Activated CD4-positive, alpha-beta T cell treated with anti-CD3 and anti-CD28 coated beads, Interleukin-2, amount 50 U/mL, for 16 hours (primary cell): ENCODE data around the gene NRF1.
"Not testable (repeated sequence)": the region's sequence is repeated elsewhere in the genome, so short reads cannot be mapped to it uniquely, and the experiment has no call there.

Experiments
- DNase-seq: peaks from one replicate; pipeline ENCODE4 v3.0.0-alpha.2; 2020

Gene NRF1

DNA sequence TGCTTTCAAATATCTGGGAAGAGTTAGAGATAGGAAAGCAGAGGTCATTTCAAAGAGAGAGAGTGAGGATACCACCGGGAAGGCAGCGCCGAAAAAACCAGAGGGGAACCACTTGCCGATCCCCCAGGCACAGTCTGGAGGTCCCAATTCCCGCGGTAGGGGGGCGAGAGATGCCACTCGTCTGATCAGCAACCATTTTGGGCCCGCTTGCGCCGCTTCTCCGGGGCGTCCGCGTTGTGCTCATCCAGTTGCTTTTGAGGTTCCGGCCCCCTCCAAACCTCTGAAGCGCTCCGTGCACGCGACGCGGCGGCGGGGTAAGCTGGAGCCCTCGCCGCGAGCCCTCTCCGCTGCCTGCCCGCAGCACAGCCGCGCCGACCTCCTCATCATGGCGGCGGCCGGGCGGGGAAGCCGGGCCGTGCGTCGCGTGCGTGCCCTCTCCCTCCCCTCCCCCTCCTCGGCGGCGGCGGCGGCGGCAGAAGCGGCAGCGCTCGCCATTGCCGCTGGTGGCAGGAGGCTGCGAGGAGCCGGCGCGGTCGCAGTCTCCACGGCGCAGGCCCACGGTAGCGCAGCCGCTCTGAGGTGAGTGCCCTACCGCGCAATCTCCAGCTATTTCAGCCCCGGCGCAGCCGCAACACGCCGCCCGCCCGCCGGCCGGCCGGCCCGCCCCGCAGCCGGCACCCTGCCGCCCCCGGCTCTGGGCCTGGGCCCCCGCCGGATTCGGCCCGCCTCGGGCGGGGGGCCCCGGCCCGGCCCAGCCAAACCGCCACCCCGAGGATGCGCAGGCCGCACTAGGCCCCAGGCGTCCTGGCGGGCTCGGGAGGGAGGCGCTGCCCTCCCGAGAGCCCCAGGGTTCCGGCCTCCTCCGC, at the start of gene NRF1:
TSS of gene NRF1 (plus strand) at position 475 of the 866 bp plus-strand sequence. CDS start 45,632 bp downstream, outside the sequence.
- DNase-seq: peak; percentile 92

- DNase-seq: not testable (repeated sequence)
Observed at GRCh38 chr7:129566323-129566722, 45.2 kb upstream of the NRF1 start.

DNA sequence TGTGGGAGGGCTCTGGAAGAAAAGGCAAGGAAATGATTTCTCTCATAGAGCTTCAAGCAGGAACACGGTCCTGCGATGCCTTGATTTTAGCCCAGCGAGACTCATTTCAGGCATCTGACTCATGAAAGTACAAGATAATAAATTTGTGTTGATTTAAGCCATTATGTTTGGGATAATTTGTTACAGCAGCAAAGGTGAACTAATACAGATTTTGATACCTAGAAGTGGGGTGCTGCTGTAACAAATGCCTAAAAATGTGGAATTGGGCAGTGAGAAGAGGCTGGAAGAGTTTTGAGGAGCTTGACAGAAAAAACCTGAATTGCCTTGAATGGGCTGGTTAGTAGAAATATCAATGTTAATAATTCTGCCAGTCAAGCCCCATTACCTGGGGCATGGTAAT, 44.1 kb upstream of the NRF1 start:
- DNase-seq: no peak

DNA sequence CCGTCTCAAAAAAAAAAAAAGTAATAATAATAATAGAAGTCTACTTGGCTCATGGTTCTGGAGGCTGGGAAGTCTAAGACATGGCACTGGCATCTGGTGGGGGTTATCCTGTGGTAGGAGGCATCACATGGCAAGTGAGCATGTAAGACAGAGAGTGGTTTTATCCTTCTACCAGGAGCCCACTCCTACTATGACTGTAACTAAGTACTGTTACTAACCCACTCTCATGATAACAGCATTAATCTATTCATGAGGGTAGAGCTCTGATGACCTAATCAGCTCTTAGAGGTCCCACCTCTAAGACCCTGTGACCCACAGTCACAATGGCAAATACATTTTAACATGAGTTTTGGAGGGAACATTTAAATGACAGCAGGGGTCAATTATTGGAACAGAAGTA, 43.3 kb upstream of the NRF1 start:
- DNase-seq: no peak

GRCh38 chr7:129569326-129569725, 42.2 kb upstream of the NRF1 start:
- no peak for DNase-seq

- DNase-seq: no peak
Observed at GRCh38 chr7:129569811-129570215, 41.7 kb upstream of the NRF1 start.

DNA sequence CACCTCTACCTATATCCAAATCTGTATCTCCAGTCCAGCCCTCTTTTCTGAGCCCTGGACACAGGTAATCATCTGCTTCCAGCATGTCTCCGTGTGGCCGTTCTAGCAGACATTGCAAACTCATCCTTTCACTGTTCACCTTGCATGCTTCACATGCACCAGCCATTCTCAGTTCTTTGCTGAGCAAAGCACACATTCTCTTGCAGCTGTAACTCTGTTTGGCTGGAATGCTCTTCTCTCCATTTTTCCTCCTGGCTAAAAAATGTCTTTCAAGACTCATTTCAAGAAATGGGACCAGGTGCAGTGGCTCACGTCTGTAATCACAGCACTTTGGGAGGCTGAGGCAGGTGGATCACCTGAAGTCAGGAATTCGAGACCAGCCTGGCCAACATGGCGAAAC, 40.3 kb upstream of the NRF1 start:
- DNase-seq: no peak

GRCh38 chr7:129572205-129572604, 39.3 kb upstream of the NRF1 start:
- DNase-seq: no peak

DNA sequence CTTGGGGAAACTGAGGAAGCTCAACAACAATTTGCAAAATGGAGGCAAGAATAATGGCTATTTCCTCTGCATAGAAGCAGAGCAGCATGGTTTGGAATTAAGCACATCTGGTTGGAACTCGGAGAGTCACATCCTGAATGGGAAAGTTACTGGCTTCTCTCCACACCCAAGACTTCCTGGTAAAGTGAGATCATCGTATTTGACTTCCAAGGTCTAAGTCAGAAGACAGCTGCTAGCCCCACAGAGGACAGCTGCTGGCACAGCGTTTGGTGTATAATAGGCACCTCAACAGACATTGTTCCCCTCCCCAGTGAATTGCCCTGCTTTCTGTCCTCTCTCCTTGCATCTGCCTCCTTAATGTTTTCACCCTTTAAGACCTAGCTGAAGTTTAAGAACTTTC, 37.0 kb upstream of the NRF1 start:
- no peak for DNase-seq

- DNase-seq: no peak
Observed at GRCh38 chr7:129575699-129576098, 35.8 kb upstream of the NRF1 start.

GRCh38 chr7:129576138-129576537, 35.4 kb upstream of the NRF1 start:
- no peak for DNase-seq

GRCh38 chr7:129578829-129579228, 32.7 kb upstream of the NRF1 start:
- DNase-seq: no peak

DNA sequence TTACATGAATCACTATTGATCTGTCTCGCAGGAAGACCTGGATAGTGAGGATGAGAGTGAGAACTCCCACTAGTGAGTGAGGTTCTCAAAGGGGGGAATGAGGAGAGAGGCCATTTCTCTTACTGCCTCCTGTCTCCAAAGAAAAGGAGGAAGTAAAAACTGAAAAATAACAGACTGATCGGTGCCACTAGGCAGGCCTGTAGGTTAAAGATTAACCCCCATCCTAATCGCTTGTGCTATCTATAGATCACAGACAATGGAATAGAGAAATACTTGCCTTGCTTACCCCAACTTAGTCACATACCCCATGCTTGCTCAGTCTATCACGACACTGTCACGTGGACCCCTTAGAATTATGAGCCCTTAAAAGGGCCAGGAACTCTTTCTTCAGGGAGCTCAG, 25.3 kb upstream of the NRF1 start:
- DNase-seq: not testable (repeated sequence)

GRCh38 chr7:129588268-129588667, 23.3 kb upstream of the NRF1 start:
- DNase-seq: no peak

GRCh38 chr7:129591868-129592267, 19.7 kb upstream of the NRF1 start:
- DNase-seq: no peak

- not testable (repeated sequence) for DNase-seq
Observed at GRCh38 chr7:129596386-129596785, 15.1 kb upstream of the NRF1 start.

GRCh38 chr7:129597672-129598071, 13.8 kb upstream of the NRF1 start:
- no peak for DNase-seq

DNA sequence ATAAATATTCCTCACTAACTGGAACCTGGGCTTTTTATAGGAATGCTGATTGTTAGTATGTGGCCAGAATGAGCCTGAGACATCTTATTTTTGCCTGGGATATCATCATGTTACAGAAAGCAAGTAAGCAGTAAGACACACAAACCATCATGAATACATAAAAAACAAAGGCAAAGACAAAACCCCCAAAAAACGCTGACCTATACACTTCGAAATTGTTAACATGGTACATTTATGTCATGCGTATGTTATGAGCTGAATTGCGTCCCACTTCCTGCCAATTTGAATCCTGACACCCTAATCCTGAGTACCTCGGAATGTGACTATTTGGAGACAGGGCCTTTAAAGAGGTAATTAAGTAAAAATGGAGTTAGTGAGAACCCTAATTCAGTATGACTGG, 12.3 kb upstream of the NRF1 start:
- no peak for DNase-seq

DNA sequence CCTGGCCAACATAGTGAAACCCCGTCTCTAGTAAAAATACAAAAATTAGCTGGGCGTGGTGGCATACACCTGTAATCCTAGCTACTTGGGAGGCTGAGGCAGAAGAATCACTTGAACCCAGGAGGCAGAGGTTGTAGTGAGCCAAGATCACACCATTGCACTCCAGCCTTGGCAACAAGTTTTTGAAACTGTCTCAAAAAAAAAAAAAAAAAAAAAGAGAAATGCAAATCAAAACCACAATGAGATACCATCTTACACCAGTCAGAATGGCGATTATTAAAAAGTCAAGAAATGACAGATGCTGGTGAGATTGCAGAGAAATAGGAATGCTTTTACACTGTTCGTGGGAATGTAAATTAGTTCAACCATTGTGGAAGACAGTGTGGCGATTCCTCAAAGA, 7.9 kb upstream of the NRF1 start:
- DNase-seq: peak; percentile 18

DNA sequence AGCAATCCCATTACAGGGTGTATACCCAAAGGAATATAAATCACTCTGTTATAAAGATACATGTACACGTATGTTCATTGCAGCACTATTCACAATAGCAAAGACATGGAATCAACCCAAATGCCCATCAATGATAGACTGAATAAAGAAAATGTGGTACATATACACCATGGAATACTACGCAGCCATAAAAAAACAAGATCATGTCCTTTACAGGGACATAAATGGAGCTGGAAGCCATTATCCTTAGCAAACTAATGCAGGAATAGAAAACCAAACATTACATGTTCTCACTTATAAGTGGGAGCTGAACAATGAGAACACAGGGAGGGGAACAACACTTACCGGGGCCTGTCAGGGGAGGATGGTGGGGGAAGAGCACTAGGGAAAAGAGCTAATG, 7.5 kb upstream of the NRF1 start:
- not testable (repeated sequence) for DNase-seq

- no peak for DNase-seq
Observed at GRCh38 chr7:129604713-129605437, 6.6 kb upstream of the NRF1 start.

DNA sequence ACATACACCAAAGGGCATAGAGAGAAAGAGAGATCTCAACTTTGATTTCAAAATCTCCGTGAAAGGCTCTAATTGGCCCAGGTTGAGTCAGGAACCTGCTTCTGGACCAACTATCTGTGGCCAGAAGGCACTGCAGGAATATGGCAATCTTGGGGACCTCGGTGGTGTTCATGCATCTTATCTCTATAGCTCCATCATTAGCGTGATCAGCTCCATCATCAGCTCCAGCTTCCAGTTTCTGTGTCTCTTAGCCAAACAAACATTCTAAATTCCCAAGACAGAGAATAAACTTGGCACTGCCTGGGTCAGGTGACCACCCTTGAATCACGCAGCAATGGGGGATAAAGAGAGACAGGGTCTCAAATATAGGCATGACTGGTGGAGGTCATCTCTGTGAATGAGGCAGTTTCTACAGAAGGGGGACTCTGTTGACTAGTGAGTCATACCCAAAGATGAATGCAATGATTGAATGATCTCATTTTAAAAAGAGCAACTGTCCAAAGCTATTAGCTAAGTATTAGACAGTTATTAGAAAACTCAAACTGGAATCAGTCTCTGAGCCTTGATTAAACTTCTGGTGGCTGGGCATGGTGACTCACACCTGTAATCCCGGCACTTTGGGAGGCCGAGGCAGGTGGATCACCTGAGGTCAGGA, 5.4 kb upstream of the NRF1 start:
- no peak for DNase-seq

DNA sequence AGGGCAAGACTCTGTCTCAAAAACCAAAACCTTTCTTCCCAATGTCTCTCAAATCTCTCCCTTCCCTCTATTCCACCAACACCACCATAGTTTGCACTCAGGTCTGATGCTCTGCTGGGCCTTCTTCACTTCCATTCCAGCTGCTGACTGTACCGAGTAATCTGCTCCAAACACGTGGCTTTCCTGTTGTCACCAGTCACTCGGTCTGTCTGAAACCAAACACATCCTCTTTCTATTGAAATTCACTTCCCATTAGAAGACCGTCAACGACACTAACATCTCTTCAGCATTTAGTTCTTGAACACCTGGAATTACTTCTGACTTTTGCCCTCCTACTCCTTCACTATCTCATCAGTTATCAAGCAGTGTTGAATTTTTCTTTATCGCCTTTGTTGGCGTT, 4.7 kb upstream of the NRF1 start:
- DNase-seq: peak; percentile 23
